Measurements from ENCODE around the gene RIC8B.

DNA sequence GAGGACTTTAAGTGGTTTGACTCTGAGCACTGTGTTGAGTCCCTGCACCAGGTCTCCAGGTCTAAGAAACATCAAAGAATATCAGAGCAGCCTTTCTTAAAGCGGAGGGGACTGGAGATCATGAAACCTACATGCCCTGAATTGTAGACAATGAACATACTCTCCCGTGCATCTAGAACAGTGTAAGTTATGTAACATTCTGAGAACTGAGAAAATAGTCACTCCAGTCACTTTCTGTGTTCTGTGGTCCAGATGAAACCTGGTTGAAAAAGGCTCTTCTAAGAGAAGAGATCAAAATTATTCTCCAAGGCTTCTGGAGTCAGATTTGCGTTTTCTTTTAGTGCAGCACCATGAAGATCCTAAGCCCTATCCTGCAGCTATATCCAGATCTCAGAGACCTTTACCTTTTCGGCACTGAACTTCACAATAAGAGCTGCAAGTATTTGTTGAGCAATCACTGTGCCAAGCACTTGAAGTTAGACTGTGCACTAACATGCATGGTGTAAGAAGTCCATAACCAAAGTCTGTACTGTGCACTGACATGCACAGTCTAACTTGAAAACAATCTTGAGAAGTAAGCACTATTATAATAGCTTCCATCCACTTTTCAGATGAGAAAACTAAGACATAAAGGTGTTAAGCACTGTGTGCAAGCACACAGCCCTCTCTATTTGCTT, 115.6 kb downstream of the RIC8B start:
- TF ChIP-seq, protein P1, sequence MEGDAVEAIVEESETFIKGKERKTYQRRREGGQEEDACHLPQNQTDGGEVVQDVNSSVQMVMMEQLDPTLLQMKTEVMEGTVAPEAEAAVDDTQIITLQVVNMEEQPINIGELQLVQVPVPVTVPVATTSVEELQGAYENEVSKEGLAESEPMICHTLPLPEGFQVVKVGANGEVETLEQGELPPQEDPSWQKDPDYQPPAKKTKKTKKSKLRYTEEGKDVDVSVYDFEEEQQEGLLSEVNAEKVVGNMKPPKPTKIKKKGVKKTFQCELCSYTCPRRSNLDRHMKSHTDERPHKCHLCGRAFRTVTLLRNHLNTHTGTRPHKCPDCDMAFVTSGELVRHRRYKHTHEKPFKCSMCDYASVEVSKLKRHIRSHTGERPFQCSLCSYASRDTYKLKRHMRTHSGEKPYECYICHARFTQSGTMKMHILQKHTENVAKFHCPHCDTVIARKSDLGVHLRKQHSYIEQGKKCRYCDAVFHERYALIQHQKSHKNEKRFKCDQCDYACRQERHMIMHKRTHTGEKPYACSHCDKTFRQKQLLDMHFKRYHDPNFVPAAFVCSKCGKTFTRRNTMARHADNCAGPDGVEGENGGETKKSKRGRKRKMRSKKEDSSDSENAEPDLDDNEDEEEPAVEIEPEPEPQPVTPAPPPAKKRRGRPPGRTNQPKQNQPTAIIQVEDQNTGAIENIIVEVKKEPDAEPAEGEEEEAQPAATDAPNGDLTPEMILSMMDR (optimal IDR thresholded peaks at IDR 0.05 in 1 of 3, IDR thresholded peaks at IDR 0.05 in 1 of 3, conservative IDR thresholded peaks at IDR 0.05 in 1 of 3; ENCODE audit: extremely low read depth in 1 of 3, insufficient read depth in 2 of 3, low read length in 3 of 3) = no peak
- TF ChIP-seq EZH2 (IDR thresholded peaks at IDR 0.05; ENCODE audit: low read length) = no peak

Measured in keratinocyte (primary cell).